GM19240 (cell line): ENCODE results near the gene MCRIP2.
A peak's percentile ranks its signal among the peaks of the same experiment; 100 is the strongest.

Experiments
- DNase-seq: peaks from one replicate; pipeline ENCODE4 v3.0.0; 2011; ENCODE audit warnings: low spot score; ENCODE audit not compliant: insufficient read length

The MCRIP2 gene

GRCh38 chr16:631808-632358 lies 9.7 kb upstream of the MCRIP2 start:
- DNase-seq = no peak

DNA sequence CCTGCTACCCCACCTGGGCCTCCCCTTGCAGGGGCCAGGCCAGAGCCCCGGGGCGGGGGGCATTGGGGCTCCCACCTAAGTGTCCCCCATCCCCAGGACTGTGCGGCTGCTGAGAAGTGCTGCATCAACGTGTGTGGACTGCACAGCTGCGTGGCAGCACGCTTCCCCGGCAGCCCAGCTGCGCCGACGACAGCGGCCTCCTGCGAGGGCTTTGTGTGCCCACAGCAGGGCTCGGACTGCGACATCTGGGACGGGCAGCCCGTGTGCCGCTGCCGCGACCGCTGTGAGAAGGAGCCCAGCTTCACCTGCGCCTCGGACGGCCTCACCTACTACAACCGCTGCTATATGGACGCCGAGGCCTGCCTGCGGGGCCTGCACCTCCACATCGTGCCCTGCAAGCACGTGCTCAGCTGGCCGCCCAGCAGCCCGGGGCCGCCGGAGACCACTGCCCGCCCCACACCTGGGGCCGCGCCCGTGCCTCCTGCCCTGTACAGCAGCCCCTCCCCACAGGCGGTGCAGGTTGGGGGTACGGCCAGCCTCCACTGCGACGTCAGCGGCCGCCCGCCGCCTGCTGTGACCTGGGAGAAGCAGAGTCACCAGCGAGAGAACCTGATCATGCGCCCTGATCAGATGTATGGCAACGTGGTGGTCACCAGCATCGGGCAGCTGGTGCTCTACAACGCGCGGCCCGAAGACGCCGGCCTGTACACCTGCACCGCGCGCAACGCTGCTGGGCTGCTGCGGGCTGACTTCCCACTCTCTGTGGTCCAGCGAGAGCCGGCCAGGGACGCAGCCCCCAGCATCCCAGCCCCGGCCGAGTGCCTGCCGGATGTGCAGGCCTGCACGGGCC lies 8.9 kb upstream of the MCRIP2 start:
- DNase-seq = no peak

DNA sequence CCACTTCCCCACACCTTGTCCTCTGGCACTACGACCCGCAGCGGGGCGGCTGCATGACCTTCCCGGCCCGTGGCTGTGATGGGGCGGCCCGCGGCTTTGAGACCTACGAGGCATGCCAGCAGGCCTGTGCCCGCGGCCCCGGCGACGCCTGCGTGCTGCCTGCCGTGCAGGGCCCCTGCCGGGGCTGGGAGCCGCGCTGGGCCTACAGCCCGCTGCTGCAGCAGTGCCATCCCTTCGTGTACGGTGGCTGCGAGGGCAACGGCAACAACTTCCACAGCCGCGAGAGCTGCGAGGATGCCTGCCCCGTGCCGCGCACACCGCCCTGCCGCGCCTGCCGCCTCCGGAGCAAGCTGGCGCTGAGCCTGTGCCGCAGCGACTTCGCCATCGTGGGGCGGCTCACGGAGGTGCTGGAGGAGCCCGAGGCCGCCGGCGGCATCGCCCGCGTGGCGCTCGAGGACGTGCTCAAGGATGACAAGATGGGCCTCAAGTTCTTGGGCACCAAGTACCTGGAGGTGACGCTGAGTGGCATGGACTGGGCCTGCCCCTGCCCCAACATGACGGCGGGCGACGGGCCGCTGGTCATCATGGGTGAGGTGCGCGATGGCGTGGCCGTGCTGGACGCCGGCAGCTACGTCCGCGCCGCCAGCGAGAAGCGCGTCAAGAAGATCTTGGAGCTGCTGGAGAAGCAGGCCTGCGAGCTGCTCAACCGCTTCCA lies 8.1 kb upstream of the MCRIP2 start:
- DNase-seq = no peak

- DNase-seq = no peak
These were observed 7.5 kb upstream of the MCRIP2 start for GRCh38 chr16:634051-634670.

DNA sequence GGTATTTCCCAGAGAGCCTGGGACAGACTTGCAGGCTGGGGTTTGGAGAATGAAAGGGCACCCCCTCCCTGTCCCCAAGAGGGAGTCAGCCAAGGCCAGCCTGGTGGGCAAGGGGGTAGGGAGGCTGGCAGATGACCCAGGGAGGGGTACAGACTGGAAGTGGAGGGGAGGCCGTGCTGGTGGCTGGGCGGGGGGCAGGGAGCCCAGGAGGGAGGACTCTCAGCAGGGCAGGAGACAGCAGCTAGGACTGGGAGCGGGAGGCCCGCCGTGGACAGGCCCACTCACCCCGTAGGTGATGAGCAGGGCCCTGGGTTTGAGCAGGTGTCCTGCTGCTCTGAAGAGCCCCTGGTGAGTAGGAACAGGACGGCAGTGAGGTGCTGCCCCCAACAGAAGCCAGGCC lies 6.6 kb upstream of the MCRIP2 start:
- no peak for DNase-seq

- no peak for DNase-seq
These were observed 5.9 kb upstream of the MCRIP2 start for GRCh38 chr16:635573-636205.

DNA sequence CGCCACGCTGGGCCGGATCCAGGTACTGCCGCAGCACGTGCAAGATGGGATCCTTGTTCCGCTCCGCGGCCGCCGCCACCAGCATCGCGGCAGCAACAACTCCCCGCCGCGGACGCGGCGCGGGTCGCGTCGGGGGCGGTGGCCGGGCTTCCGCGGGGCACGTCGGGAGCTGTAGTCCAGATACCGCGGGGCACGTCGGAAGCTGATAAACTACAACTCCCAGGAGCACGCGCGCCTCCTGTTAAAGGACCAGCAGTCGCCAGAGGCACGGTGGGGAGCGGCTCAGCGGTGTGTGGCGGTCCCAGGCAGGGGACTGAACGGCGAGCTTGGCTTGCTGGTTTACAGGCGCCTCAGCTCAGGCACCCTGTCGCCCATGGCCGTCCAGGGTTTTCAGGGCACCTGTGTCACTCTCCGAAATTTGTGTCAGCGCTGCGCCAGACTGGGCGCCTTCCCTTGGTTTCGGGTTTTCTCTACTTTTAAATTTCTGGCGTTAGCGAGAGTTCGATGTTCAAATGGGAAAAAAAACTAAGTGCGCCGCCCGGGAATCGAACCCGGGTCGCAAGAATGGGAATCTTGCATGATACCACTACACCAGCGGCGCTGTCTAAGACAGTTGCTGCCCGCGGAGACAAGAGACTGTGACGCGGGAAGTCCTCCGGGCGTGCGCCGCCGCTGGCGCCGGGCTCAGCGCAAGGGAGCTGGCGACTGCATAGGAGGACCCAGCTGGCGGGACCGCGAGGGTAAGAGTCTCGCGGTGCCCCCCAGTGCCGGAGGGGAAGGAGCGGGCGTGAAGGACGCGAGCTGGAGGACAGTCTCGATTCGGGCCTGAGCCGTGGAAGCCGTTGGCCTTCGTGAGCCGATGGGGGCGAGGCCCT lies 5.2 kb upstream of the MCRIP2 start, which contains the start of gene METTL26:
TSS of gene METTL26 (minus strand) at position 100 of the 875 bp plus-strand sequence. CDS start at position 85, 15 bp downstream.
- peak; percentile 99 for DNase-seq

GRCh38 chr16:637081-638018 lies 4.3 kb upstream of the MCRIP2 start:
- peak; percentile 98 for DNase-seq

DNA sequence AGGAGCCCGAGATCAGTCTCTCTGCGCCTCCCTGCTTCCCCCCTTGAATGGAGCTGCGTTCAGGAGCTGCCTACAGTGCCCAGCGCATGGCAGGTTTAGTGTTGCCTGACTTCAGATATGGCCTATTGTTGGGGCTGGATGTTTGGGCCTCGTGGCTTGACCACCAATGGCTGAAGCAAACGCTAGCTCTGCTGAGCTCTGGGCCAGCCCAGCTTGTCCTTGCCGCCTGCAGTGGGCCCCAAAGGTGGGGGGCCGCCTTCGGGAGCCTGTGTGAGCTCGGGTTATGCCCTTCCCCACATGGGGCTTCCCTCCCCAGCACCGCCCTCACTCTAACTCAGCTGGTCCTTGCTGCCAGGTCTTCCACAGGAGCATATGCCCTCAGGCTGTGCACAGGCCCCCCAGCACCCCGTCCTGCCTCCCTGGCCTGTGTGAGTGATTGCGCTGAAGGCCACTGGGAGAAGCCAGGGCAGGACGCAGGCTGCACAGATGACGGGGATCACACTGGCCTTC lies 3.5 kb upstream of the MCRIP2 start:
- no peak for DNase-seq

DNA sequence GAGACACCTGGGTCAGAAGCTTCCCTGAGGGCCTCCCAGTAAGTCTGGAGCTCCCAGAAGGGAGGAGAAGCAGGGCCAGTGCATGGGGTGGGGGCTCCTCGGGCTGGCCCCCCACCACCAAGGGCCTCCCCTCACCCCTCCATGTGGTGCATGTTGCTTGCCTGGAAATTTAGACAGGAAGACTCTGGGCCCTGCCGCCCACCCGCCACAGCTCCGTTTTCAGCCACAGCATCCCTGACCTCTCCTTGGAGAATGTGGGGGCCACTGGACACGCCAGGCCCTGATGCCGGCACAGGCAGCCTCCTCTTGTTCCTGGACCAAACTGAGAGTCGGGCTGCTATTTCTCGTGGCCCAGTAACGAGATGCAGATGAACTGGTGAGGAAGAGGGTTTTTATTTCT lies 2.8 kb upstream of the MCRIP2 start:
- DNase-seq = no peak

DNA sequence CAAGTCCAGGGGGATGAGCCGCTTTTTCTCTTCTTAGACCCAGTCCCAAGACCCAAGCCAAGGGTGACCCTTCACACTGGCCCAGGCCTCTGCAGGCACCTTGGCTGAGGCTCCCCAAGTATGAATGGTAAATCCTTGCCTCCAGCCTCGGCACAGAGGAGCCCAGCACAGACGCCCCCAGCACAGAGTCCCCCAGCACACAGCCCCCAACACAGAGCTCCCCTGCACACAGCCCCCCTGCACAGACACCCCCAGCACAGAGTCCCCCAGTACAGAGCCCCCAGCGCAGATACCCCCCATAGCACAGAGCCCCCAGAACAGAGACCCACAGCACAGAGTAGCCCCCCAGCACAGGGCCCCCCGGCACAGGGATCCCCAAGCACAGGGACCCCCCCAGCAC lies 1.0 kb upstream of the MCRIP2 start:
- DNase-seq = no peak

DNA sequence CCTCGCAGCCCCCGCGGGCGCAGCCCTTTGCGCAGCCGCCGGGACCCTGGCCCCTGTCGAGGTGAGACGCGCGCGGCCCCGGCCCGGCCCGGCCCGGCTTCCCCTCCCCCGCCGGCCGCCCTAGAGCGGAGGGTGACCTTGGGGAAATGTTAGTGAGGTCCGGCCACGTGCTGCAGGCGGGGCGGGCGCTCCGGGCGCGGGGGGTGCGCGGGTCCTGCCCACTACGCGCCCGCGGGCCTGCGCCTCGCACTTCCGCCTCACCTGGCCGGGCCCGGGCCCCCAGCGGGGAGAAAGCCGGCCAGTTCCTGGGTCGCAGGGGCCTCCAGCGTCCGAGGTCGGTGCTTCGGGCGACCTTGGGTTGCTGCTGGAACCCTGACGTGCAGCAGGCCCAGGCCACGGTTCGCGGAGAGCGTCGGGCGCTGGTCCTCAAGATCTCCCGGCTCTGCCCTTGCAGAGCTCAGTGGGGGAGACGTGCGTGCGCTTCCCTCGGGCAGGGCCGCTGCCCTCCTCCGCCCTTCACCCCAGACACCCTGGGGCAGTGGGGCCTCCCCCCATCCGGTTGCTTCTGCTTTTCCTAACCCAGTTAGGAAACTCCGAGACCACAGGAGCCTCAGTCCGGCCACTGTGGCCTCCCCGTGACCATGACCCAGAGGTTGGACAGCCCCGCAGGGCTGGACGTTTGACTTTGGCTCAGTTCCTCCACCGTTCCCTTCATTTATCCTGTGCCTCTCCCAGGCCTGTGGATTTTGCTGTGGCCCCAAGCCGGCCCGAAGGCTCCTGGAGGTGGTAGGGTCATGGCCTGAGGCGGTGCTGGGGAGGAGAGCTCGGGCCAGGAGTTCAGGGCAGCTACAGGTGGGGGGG lies 791 bp downstream of the MCRIP2 start:
- no peak for DNase-seq

DNA sequence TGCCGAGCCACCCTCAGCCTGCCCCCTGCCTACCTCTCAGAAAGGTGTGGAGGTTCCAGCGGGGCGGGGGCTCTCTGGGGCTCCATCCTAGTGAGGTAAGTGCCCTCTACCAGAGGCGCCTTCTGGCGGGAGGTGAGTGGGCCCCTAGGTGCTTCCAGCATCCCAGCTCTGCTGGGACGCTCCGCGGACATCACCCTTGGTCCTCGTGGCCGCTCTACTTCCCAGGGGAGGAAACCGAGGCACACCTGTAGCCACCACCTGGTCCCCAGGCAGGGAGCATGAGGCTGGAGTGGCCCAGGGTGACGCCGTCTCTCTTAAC lies 1.4 kb downstream of the MCRIP2 start:
- no peak for DNase-seq

DNA sequence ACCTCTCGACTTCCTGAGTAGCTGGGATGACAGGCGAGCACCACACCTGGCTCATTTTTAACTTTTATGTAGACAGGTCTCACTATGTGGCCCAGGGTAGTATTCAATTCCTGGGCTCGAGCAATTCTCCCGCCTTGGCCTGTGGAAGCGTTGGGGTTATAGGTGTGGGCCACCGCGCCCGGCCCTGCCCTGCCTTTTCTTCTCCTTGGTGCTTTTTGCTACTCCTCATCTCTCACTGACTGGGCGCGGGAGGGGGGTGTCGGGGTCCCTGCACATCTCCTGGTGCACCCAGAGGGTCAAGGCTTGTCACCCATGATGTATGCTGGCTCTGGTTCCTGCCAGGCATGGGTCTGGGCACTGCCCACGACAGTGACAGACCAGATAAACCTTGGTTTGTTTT lies 2.9 kb downstream of the MCRIP2 start:
- DNase-seq = no peak

DNA sequence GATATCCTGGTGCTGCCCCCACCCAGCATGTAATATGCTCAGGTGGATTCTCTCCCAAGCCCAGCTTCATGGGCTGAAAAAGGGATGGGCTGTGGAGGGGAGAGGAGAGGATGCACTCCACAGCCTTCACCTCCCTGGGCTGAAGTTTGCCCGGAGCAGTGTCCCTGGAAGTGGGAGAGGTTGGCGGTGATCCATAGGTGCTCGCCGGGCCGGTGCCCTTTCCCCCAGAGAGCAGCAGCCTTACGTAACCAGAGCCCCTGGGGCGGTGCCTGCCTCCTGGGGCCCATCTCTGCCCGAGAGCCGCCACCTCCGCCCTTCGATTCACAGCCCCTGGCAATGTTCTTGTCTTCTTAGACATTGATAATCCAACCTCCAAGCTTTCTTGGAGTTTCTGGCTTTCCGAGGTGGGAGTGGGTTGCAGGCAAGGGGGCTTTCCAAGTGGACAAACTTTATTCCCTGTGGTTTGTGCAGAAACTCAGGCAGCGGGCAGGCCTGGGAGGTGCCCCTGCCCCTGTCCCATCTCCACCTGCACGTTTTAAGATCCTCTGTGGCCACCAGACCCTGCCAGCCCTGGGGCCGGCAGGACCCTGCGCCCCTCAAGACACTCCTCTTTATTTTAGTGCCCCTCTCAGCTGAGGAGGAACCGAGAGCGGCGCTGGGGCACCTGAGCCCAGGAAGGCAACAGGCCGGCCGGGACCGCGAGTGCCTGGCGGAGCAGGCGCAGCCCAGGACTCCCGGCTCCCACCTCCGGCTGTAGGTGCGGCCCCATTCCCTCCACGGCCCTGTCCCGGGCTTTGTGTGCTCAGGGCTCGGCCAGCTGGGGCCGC lies 4.4 kb downstream of the MCRIP2 start:
- no peak for DNase-seq

- DNase-seq = no peak
These were observed 5.1 kb downstream of the MCRIP2 start for GRCh38 chr16:646679-647172.

DNA sequence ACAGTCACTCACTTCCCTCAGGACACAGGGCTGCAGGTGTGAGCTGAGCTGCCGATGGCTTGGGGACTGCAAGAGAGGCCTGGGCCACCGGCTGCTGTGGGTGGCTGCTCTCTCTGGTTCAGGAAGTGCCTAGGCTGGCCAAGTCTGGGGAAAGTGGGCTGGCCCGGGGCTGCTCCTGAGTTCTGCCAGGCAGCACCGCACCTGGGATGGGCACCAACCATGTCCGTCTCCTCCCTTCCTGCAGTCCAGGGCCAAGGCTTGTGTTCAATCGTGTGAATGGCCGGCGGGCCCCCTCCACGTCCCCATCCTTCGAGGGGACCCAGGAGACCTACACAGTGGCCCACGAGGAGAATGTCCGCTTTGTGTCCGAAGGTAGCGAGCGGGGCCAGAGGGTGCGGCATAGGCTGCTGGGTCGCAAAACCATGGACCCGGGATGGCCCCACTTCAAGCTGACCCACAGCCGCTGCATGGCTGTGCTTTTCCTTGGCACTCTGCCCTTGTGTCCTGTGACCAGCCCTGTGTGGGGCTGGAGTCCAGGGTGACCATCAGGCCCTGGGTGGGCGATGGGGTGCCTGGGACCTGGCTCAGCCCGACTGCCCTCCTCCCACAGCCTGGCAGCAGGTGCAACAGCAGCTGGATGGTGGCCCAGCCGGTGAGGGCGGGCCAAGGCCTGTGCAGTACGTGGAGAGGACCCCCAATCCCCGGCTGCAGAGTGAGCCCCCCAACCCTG lies 5.7 kb downstream of the MCRIP2 start:
- no peak for DNase-seq
